T47D (cell line): ENCODE data around the gene CIBAR2.

ENCODE experiments used
- DNase-seq, 2 experiments: peaks; one replicate each; pipeline versions ENCODE4 v3.0.0 to v3.0.0-alpha.2; 2011 to 2012; ENCODE audit warnings: low read depth in 1 of 2, low spot score in 1 of 2
- JUND ChIP-seq: IDR thresholded peaks from 2 replicates; pipeline ENCODE4 v1.6.1; 2012; ENCODE audit warnings: low read depth
- in situ Hi-C: cut with HindIII; loops from 2 replicates; pipeline ENCODE4 v1.10.0; 2016; ENCODE audit warnings: low sequenced_read_pairs, low pct_unique_long_range_greater_than_20kb

The CIBAR2 gene

DNA sequence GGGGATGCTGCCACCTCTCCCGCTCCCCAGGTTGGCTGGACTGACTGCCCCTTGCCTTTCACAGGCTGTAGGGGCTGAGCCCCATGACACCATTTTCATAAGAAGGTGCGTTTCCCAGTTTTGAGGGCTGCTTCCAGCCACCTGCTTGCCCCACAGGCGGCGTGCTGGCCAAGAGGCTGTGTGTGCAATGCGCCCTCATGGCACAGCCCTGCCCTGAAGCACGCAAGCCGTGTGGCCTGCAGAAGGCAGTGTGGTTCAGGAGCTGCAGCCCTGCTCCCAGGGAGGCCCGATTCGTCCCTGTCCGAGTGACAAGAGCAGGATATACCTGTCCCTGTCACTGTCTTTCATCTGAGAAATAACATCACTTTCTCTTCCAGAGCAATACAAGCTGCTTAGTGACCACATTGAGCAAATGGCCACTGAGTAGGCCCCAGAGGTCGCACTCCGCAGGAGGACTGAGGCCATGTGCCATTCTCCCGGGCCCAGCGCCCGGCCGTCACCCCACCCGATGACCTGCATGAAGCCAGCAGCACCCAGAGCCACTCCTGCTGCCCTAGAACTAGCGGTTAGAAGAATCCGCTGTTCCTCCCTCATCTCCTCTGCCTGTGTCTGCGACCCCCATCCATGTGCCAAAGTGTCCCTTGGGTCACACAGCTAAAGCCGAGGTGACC, 24.2 kb downstream of the CIBAR2 start:
- no peak for DNase-seq
- in situ Hi-C loops: no loop called here
- no peak for TF ChIP-seq JUND

DNA sequence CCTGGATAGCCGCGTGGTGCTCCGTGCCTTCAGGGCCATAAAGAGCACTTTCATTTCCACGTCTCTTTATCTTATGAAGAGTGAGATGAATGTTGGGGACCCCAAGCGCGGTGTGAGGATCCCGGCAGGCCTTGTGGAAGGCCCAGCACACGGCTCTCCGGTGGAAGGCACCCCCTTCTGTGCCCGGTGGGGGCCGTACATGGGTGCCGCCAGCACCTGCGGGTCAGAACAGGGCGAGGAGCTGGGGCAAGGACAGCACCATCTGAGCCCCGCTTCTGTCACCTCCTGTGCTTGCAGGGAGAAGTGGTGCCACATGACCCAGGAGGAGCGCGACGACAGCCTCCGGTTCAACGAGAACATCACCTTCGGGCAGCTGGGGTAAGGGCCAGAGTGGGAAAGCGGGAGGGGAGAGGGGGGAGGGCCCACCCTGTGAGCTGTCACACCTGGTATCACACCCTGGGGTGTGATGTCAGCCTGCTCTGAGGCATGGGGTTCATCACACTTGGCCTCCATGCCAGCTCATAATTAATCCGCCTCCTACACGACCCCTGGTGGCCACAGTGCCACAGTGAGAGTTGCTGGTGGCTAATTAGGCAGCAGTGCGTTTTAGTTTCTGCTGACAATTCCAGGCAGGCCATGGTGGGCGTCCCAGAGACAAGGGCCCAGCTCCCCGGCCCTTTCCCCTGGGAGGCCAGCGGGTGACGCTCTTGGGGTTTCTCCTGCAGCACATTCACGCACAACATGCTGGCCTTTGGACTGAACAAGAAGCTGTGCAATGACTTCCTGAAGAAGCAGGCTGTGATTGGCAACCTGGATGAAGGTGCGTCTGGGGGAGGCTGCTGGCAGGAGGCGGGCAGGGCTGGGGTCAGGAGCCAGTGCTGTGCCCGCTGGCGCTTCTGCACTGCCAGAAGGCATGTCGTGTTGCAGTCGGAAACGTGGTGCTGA, 25.7 kb downstream of the CIBAR2 start:
- DNase-seq: peak; percentile 75 to 96
- TF ChIP-seq JUND: no peak
- in situ Hi-C loops: no loop called here

DNA sequence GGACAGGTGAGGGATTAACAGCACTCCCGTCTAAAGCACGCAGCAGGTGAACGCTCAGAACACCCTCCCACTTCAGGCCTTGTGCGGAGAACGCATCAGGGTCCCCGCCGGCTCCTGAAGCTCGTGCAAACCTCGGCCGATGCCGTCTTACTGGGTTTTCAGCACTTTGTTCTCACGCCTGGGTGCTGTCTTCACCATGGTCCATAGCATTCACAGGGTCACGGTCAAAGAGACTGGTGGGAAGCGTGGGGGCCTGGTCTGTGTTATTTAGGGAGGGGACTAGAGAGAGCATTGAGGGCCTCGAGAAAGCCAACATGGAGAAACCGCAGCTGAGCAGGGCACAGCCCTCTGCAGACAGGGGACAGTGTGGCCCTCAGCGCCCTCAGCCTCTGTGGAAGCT, 26.6 kb downstream of the CIBAR2 start:
- no peak for TF ChIP-seq JUND
- in situ Hi-C loops: no loop called here
- DNase-seq: no peak

DNA sequence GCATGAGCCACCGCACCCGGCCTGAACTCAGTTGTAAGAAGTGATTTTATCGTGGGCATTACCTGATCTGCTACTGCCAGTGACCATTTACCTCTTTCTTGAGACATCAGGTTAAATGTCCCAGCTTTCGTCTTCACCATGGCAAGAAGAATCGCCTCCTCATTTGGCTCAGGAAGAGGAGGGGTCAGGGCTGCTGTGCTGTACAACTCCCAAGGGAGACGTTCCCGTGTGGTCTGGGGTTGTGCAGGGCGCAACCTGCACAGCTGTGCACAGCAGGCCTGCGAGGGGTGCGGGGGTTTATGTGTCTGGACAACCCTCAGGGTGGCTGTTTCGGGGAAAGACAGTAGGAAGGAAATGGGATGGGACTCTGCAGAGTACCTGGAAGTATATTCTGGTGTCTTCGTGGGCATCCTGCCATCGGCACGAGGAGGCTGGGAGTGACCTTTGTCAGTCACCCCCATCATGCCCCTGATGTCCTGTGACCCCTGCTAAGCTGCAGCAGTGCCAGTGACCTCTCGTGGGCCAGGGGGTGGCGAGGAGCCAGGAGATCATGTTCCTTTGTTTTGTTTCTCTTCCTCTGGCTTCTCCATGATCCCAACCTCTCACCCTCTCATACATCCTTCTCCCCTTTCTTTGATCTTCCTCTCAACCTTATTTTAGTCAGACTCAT, 27.3 kb downstream of the CIBAR2 start:
- no peak for TF ChIP-seq JUND
- no peak for DNase-seq
- in situ Hi-C loops: no loop called here

DNA sequence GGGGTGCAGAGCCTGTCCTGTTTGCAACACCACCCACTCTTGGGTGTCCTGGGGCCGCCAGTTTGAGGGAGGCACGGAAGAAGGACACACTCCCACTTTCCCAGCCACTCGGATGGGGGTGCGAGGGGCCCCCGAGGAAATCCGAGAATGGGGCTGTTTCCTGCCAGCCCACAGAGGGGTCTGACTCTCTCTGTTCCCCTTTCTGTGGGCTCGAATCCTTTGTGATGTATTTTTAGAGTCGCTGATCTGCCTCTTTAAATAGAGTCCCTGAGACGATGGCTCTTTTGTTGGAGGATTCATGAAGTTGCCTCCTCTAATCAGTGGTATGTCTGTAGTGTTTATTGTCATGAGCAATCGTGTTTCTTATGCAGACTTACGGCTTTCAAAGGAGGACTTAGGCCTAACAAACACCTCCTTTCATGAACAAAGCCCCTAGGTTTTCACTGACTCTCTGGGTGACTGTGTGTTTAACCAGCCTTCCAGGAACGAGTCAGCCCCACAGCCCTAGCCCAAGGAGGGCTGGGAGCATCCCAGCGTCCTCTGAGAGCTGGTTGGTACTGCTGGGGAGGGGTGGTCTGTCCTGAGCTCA, 29.1 kb downstream of the CIBAR2 start:
- in situ Hi-C loops: no loop called here
- no peak for DNase-seq
- no peak for TF ChIP-seq JUND

DNA sequence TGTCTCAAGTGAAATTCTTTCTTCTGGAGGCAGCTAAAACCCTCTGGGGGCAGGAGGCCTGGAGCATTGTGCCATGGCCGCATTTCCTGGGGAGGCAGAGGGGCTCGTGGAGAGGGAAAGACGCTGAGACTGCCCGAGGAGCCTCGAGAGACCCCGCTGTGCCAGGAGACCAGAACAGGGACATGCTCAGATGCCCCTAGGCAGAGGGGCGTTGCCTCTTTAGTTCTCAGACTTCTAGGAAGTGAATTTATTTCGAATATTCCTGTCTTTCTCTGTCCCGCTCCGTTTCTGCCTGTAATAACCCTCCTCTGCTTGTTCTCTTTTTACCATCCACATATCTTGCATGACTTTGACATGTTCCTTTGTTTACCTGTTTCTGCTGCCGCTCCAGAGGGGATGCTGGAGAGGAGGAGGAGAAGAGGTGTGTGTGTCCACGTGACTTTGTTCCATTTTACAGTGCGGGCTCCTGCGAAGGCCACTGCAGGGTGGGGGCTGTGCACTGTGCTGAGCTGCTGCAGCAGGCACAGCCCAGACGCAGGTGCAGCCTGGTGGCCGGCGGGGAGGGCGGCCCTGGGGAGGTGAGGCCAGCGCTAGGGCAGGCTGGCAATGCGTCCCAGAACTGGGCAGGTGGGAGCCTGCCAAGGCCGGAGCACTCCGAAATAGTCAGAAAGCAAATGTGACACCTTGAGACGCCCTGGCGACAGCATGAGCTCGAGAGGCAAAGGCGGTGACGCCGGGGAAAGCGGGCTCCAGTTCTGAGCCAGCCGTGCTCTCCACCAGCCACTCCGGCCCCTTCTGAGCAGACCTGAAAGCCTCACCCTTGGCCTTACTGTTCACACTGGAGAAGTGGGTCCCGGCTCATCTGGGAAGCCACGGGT, 29.9 kb downstream of the CIBAR2 start:
- no peak for DNase-seq
- in situ Hi-C loops: no loop called here
- no peak for TF ChIP-seq JUND

DNA sequence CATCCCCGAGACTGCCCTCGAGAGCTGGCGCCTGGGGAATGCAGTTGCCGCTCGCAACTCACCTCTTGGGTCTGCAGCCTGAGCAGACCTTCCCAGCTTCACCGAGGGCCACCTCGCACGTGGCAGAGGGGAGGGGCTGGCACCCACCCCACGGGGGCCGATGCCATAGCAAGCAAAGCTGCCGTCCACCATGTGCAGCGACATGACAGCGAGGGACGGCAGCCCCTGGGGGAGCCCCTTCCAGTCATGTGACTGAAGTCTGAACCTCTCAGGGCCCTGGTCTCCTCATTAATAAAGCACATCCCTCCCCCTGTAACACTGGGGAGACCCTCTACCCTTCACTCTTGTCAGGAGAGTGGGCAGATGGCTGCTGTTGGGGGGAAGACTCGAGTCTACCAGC, 30.5 kb downstream of the CIBAR2 start:
- in situ Hi-C loops: no loop called here
- TF ChIP-seq JUND: no peak
- no peak for DNase-seq

DNA sequence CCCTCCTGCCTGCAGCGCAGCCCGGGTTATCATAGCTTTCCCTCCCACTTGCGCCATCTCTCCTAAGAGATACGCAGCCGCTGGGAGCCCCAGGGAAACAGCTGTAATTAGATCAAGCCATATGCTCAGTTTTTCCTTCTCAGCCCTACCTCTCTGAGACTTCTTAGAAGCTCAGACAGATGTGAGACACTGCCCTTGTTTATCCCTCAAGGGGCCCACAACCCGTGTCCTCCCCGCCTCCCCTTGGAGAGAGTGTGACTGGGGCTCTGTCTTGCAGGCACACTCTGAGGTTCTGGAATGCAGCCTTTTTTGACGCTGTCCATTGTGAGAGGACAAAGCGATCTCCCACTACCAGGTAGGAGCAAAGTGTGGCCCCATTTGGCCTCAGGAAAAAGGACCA, 31.2 kb downstream of the CIBAR2 start:
- in situ Hi-C loops: no loop called here
- DNase-seq: no peak
- no peak for TF ChIP-seq JUND

DNA sequence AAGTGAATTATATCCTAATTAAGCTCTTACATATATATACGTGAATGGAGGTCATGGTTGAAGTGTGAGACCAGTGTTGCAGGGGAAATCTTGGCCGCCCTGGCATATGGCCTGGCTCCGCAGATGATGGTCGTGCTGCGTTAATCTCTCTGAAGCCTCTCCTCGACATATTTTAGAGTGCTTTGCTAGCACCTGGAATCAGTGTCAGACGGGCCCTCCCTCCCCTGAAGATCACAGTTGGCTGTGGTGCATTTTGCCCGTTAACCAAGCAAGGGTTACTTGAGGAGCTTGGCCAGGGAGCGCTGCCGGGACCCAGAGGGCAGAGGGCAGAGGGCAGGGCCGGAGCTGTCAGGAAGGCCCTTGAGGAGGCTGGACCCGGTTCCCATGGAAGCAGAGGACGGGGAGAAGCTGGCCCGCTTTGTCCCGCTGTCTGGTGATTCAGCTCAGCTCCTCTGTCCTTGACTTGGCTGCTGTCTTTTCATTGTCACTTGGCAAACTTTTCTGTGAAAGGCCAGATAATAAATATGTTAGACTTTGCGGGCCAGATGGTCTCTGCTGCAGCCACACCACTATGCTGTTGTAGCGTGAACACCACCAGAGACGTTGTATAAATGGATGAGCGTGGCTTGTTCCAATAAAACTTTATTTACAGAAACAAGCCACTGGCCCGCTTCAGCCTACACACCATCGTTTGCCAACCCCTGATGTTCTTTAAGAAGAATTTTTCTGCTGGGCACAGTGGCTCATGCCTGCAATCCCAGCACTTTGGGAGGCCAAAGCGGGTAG, 32.3 kb downstream of the CIBAR2 start:
- TF ChIP-seq JUND: no peak
- in situ Hi-C loops: no loop called here
- DNase-seq: no peak

DNA sequence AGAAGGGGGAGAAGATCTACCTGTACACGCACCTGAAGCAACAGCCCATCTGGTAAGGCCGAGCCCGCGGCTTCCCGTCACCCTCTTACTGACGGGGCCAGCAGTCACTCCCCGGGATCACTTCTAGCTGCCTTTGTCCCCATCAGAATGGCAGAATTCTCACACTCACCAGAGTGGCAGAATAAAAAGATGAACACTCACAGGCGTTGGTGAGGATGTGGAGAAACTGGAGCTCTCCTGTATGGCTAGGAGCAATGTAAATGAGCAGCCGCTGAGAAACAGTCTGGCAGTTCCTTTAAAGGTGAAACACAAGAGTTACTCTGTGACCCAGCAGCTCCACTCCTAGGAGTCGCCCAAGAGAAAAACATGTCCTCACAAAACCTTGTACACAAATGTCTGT, 33.3 kb downstream of the CIBAR2 start:
- no peak for TF ChIP-seq JUND
- DNase-seq: no peak
- in situ Hi-C loops: no loop called here

DNA sequence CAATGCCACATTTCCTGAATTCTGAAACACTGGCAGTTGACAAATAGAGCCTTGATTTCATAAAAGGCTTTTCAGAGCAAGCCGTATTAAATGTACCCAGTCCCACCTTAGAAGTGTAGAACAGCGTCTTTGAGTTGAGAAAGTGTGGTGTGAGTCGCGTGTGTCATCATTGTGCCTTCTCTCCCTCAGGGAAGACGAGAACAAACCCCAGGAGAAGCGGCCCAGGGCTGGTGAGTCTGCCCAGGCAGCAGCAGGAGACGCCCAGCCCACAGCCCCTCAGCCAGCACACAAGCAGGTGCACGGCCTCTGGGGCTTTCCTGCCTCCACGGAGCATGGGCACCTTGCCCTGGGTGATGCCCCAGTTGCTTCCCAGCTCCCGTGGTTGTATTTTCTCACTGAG, 34.0 kb downstream of the CIBAR2 start:
- TF ChIP-seq JUND: no peak
- in situ Hi-C loops: no loop called here
- no peak for DNase-seq
